Measurements from ENCODE around the gene SMIM21. TPM values are rescaled to one million over a fixed set of nuclear protein-coding genes. Genes with fewer than 3 reads are reported as not detected.

The SMIM21 gene
- polyA plus RNA-seq, 2 donors = not detected

GRCh38 chr18:75433098-75433497, 5.6 kb upstream of the SMIM21 start:
- H3K27ac ChIP-seq (ENCODE audit: low read depth in 2 of 2, low read length in 1 of 2) = no peak overlapping the region
- H3K4me3 ChIP-seq (ENCODE audit: low read depth in 1 of 2, low read length in 2 of 2) = no peak overlapping the region
- H3K27me3 ChIP-seq (ENCODE audit: control insufficient read depth in 1 of 2, insufficient read depth in 2 of 2, low read length in 2 of 2) = no peaks in the 10 kb centered on the region
- WGBS, 2 donors = 79 to 82% methylated on average over 8 of the region's 8 CpGs
- H3K4me1 ChIP-seq (ENCODE audit: control insufficient read depth in 2 of 2, insufficient read depth in 2 of 2, low read length in 1 of 2) = no peaks in the 10 kb centered on the region
- no peaks in the 10 kb centered on the region for H3K9me3 ChIP-seq (ENCODE audit: control insufficient read depth in 2 of 2, insufficient read depth in 1 of 2, low read depth in 1 of 2, low read length in 1 of 2)
- H3K36me3 ChIP-seq (ENCODE audit: control insufficient read depth in 2 of 2, insufficient read depth in 2 of 2, low read length in 1 of 2) = no peaks in the 10 kb centered on the region

- no peaks in the 10 kb centered on the region for H3K27me3 ChIP-seq (ENCODE audit: control insufficient read depth in 1 of 2, insufficient read depth in 2 of 2, low read length in 2 of 2)
Observed at GRCh38 chr18:75429975-75430374, 2.5 kb upstream of the SMIM21 start.

GRCh38 chr18:75428490-75428889, 987 bp upstream of the SMIM21 start:
- no peaks in the 10 kb centered on the region for H3K27me3 ChIP-seq (ENCODE audit: control insufficient read depth in 1 of 2, insufficient read depth in 2 of 2, low read length in 2 of 2)
- no peak overlapping the region for H3K27ac ChIP-seq (ENCODE audit: low read depth in 2 of 2, low read length in 1 of 2)
- H3K4me1 ChIP-seq (ENCODE audit: control insufficient read depth in 2 of 2, insufficient read depth in 2 of 2, low read length in 1 of 2) = no peaks in the 10 kb centered on the region
- no peaks in the 10 kb centered on the region for H3K36me3 ChIP-seq (ENCODE audit: control insufficient read depth in 2 of 2, insufficient read depth in 2 of 2, low read length in 1 of 2)
- 86 to 91% methylated on average over 4 of the region's 4 CpGs for WGBS, 2 donors
- no peak overlapping the region for H3K4me3 ChIP-seq (ENCODE audit: low read depth in 1 of 2, low read length in 2 of 2)
- H3K9me3 ChIP-seq (ENCODE audit: control insufficient read depth in 2 of 2, insufficient read depth in 1 of 2, low read depth in 1 of 2, low read length in 1 of 2) = no peaks in the 10 kb centered on the region

More at GRCh38 chr18:75429975-75430374, 2.5 kb upstream of the SMIM21 start:
- H3K27ac ChIP-seq (ENCODE audit: low read depth in 2 of 2, low read length in 1 of 2) = no peak overlapping the region
- 92 to 93% methylated on average over 9 of the region's 9 CpGs for WGBS, 2 donors
- no peaks in the 10 kb centered on the region for H3K4me1 ChIP-seq (ENCODE audit: control insufficient read depth in 2 of 2, insufficient read depth in 2 of 2, low read length in 1 of 2)
- no peaks in the 10 kb centered on the region for H3K36me3 ChIP-seq (ENCODE audit: control insufficient read depth in 2 of 2, insufficient read depth in 2 of 2, low read length in 1 of 2)
- no peaks in the 10 kb centered on the region for H3K9me3 ChIP-seq (ENCODE audit: control insufficient read depth in 2 of 2, insufficient read depth in 1 of 2, low read depth in 1 of 2, low read length in 1 of 2)
- no peak overlapping the region for H3K4me3 ChIP-seq (ENCODE audit: low read depth in 1 of 2, low read length in 2 of 2)

- H3K9me3 ChIP-seq (ENCODE audit: control insufficient read depth in 2 of 2, insufficient read depth in 1 of 2, low read depth in 1 of 2, low read length in 1 of 2) = peaks cover 0 to 3% of the 10 kb centered on the region in 2 donors
- H3K27ac ChIP-seq (ENCODE audit: low read depth in 2 of 2, low read length in 1 of 2) = no peak overlapping the region
- no peaks in the 10 kb centered on the region for H3K27me3 ChIP-seq (ENCODE audit: control insufficient read depth in 1 of 2, insufficient read depth in 2 of 2, low read length in 2 of 2)
- no peaks in the 10 kb centered on the region for H3K36me3 ChIP-seq (ENCODE audit: control insufficient read depth in 2 of 2, insufficient read depth in 2 of 2, low read length in 1 of 2)
- WGBS, 2 donors = 76 to 84% methylated on average over 1 of the region's 1 CpG
- no peak overlapping the region for H3K4me3 ChIP-seq (ENCODE audit: low read depth in 1 of 2, low read length in 2 of 2)
- H3K4me1 ChIP-seq (ENCODE audit: control insufficient read depth in 2 of 2, insufficient read depth in 2 of 2, low read length in 1 of 2) = no peaks in the 10 kb centered on the region
Observed at GRCh38 chr18:75422341-75422910, 5.1 kb downstream of the SMIM21 start.

- H3K4me3 ChIP-seq (ENCODE audit: low read depth in 1 of 2, low read length in 2 of 2) = no peak overlapping the region
- H3K4me1 ChIP-seq (ENCODE audit: control insufficient read depth in 2 of 2, insufficient read depth in 2 of 2, low read length in 1 of 2) = no peaks in the 10 kb centered on the region
- H3K27ac ChIP-seq (ENCODE audit: low read depth in 2 of 2, low read length in 1 of 2) = no peak overlapping the region
- H3K9me3 ChIP-seq (ENCODE audit: control insufficient read depth in 2 of 2, insufficient read depth in 1 of 2, low read depth in 1 of 2, low read length in 1 of 2) = peaks cover 0 to 3% of the 10 kb centered on the region in 2 donors
- 86 to 89% methylated on average over 3 of the region's 3 CpGs for WGBS, 2 donors
- no peaks in the 10 kb centered on the region for H3K27me3 ChIP-seq (ENCODE audit: control insufficient read depth in 1 of 2, insufficient read depth in 2 of 2, low read length in 2 of 2)
- no peaks in the 10 kb centered on the region for H3K36me3 ChIP-seq (ENCODE audit: control insufficient read depth in 2 of 2, insufficient read depth in 2 of 2, low read length in 1 of 2)
Observed at GRCh38 chr18:75421656-75422055, 5.8 kb downstream of the SMIM21 start.

GRCh38 chr18:75418293-75419005, 9.1 kb downstream of the SMIM21 start:
- WGBS, 2 donors = 69 to 73% methylated on average over 10 of the region's 10 CpGs
- no peak overlapping the region for H3K27ac ChIP-seq (ENCODE audit: low read depth in 2 of 2, low read length in 1 of 2)

GRCh38 chr18:75410611-75411010, 16.9 kb downstream of the SMIM21 start:
- no peaks in the 10 kb centered on the region for H3K4me1 ChIP-seq (ENCODE audit: control insufficient read depth in 2 of 2, insufficient read depth in 2 of 2, low read length in 1 of 2)
- 60 to 62% methylated on average over 4 of the region's 4 CpGs for WGBS, 2 donors
- no peaks in the 10 kb centered on the region for H3K27me3 ChIP-seq (ENCODE audit: control insufficient read depth in 1 of 2, insufficient read depth in 2 of 2, low read length in 2 of 2)
- H3K27ac ChIP-seq (ENCODE audit: low read depth in 2 of 2, low read length in 1 of 2) = no peak overlapping the region
- H3K4me3 ChIP-seq (ENCODE audit: low read depth in 1 of 2, low read length in 2 of 2) = no peak overlapping the region
- H3K9me3 ChIP-seq (ENCODE audit: control insufficient read depth in 2 of 2, insufficient read depth in 1 of 2, low read depth in 1 of 2, low read length in 1 of 2) = no peaks in the 10 kb centered on the region
- H3K36me3 ChIP-seq (ENCODE audit: control insufficient read depth in 2 of 2, insufficient read depth in 2 of 2, low read length in 1 of 2) = no peaks in the 10 kb centered on the region

More at GRCh38 chr18:75418293-75419005, 9.1 kb downstream of the SMIM21 start:
- Histone ChIP-seq H3K4me1 (ENCODE audit: control insufficient read depth in 2 of 2, insufficient read depth in 2 of 2, low read length in 1 of 2) (no peaks in the 10 kb centered on the region), H3K36me3 (ENCODE audit: control insufficient read depth in 2 of 2, insufficient read depth in 2 of 2, low read length in 1 of 2) (no peaks in the 10 kb centered on the region), H3K9me3 (ENCODE audit: control insufficient read depth in 2 of 2, insufficient read depth in 1 of 2, low read depth in 1 of 2, low read length in 1 of 2) (peaks cover 0 to 3% of the 10 kb centered on the region in 2 donors), H3K4me3 (ENCODE audit: low read depth in 1 of 2, low read length in 2 of 2) (no peak overlapping the region), H3K27me3 (ENCODE audit: control insufficient read depth in 1 of 2, insufficient read depth in 2 of 2, low read length in 2 of 2) (no peaks in the 10 kb centered on the region)

GRCh38 chr18:75409806-75410205, 17.7 kb downstream of the SMIM21 start:
- Histone ChIP-seq H3K9me3 (ENCODE audit: control insufficient read depth in 2 of 2, insufficient read depth in 1 of 2, low read depth in 1 of 2, low read length in 1 of 2) (no peaks in the 10 kb centered on the region), H3K4me1 (ENCODE audit: control insufficient read depth in 2 of 2, insufficient read depth in 2 of 2, low read length in 1 of 2) (no peaks in the 10 kb centered on the region), H3K36me3 (ENCODE audit: control insufficient read depth in 2 of 2, insufficient read depth in 2 of 2, low read length in 1 of 2) (no peaks in the 10 kb centered on the region), H3K4me3 (ENCODE audit: low read depth in 1 of 2, low read length in 2 of 2) (no peak overlapping the region), H3K27ac (ENCODE audit: low read depth in 2 of 2, low read length in 1 of 2) (no peak overlapping the region), H3K27me3 (ENCODE audit: control insufficient read depth in 1 of 2, insufficient read depth in 2 of 2, low read length in 2 of 2) (no peaks in the 10 kb centered on the region)
- 79 to 86% methylated on average over 9 of the region's 9 CpGs for WGBS, 2 donors

- Histone ChIP-seq H3K27ac (ENCODE audit: low read depth in 2 of 2, low read length in 1 of 2) (no peak overlapping the region), H3K27me3 (ENCODE audit: control insufficient read depth in 1 of 2, insufficient read depth in 2 of 2, low read length in 2 of 2) (no peaks in the 10 kb centered on the region), H3K4me1 (ENCODE audit: control insufficient read depth in 2 of 2, insufficient read depth in 2 of 2, low read length in 1 of 2) (no peaks in the 10 kb centered on the region), H3K4me3 (ENCODE audit: low read depth in 1 of 2, low read length in 2 of 2) (no peak overlapping the region), H3K36me3 (ENCODE audit: control insufficient read depth in 2 of 2, insufficient read depth in 2 of 2, low read length in 1 of 2) (no peaks in the 10 kb centered on the region), H3K9me3 (ENCODE audit: control insufficient read depth in 2 of 2, insufficient read depth in 1 of 2, low read depth in 1 of 2, low read length in 1 of 2) (no peaks in the 10 kb centered on the region)
- WGBS, 2 donors = 61 to 72% methylated on average over 10 of the region's 10 CpGs
Observed at GRCh38 chr18:75408554-75409506, 18.7 kb downstream of the SMIM21 start.

Data from esophagus (tissue), 2 donors.